IPS-20b (cell line): Measurements from ENCODE around the gene DMRTB1.
A peak's percentile ranks its signal among the peaks of the same experiment; 100 is the strongest.

Experiments
- H3K27ac ChIP-seq: one replicate; pipeline ENCODE4 v1.5.1; 2013; ENCODE audit warnings: low read length
- H3K27me3 ChIP-seq: 2 replicates; pipeline ENCODE4 v1.6.1; 2013; ENCODE audit warnings: mild to moderate bottlenecking, low read length, inconsistent platforms; ENCODE audit not compliant: insufficient read depth
- H3K36me3 ChIP-seq: 2 replicates; pipeline ENCODE4 v1.6.1; 2013; ENCODE audit warnings: low read depth, mild to moderate bottlenecking, inconsistent platforms, low read length, moderate library complexity; ENCODE audit not compliant: insufficient read depth
- H3K4me1 ChIP-seq: 2 replicates; pipeline ENCODE4 v1.6.1; 2013; ENCODE audit warnings: mild to moderate bottlenecking, control low read depth, inconsistent platforms, low read length, moderate library complexity; ENCODE audit not compliant: insufficient read depth
- H3K4me3 ChIP-seq: 2 replicates; pipeline ENCODE4 v1.5.1; 2013; ENCODE audit warnings: mild to moderate bottlenecking, low read length, inconsistent platforms
- H3K9ac ChIP-seq: 2 replicates; pipeline ENCODE4 v1.6.1; 2013; ENCODE audit warnings: low read depth, mild to moderate bottlenecking, inconsistent platforms, low read length, moderate library complexity
- H3K9me3 ChIP-seq: 2 replicates; pipeline ENCODE4 v1.6.1; 2013; ENCODE audit warnings: mild to moderate bottlenecking, low read depth, low read length, inconsistent platforms; ENCODE audit not compliant: insufficient read depth

DMRTB1 gene

DNA sequence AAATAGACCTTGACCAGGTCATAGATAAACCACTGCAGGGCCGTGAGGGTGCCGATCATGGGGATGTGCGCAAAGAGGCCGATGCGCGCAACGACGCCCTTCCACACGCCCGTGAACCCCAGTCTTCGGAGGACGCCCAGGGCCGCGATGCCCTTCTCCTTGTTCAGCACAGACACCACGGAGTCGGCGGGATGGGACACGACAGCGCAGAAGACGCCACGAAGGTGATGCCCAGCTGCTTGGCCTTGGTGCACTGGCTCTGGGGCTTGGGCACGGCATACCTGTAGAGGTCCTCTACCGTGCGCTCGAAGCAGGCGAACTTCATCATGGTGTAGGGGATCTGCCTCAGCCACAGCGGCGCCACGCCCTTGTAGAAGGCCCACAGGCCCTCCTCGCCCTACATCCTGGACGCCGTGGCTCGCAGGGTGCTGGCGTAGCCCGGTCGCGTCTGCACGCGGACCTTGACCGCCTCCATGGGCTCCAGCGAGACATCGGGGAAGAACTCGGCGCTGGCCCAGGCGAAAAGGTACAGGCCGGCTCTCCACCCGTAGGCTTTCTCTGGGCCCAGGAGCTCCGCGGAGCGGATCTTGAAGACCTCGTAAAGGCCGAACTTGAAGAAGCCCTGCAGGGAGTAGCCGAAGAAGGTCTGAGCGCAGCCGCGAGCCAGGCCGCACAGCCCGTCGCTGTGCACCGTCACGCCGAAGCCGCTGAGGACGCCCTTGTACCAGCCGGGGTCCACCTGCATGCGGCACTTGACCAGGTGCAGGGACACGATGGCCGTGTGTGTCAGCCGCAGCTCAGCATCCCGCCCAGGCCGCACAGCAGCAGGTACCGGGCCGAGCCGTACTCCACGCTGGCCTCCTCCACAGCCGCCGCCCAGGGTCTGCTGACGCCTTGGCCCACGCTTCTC lies 20.5 kb upstream of the DMRTB1 start:
- H3K4me3 ChIP-seq = no peak overlapping the region
- no peaks in the 10 kb centered on the region for H3K36me3 ChIP-seq
- H3K4me1 ChIP-seq = peaks cover 22% of the 10 kb centered on the region
- H3K27ac ChIP-seq = no peak overlapping the region
- no peak overlapping the region for H3K9ac ChIP-seq
- H3K27me3 ChIP-seq = no peaks in the 10 kb centered on the region
- peaks cover 32% of the 10 kb centered on the region for H3K9me3 ChIP-seq

DNA sequence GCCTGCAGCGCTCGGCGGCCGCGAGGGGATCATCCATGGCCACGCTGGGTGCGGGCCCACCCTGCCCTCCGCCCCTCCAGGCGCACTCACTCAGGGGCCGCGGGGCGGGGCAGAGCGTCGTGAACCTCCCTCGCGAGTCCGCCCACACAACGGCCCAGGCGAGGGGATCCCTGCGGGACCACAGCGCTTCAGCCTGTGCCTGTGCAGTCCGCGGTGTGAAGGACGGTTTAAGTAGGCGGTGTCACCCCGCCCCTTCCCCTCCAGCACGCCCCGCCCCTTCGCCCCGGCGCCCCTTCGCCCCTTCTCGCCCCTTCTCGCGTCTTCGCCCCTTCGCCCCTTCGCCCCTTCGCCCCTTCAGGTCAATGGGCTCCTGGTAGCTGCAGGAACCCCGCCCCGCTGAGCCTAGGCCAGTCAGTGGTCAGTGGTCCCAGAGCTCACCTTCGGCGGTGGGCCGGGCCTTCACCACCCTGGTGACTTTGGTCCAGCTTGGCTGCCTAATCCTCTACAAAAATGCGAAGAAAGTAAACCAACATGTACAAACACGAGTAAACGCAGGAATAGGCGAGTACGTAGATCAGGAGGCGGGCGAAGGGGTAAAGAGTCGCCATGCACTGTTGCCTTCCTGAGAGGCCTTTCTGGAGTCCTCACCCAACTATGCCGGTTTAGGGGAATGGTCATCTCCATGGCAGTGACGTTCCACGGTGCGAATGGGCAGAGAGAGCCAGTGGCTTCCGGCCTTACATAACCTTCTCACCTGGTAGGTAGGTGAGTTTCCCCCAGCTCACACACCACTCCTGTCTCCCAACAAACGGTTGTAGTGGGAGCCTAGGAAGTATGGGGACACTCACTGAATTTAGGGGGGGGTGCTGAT lies 19.6 kb upstream of the DMRTB1 start:
- H3K36me3 ChIP-seq = no peaks in the 10 kb centered on the region

DNA sequence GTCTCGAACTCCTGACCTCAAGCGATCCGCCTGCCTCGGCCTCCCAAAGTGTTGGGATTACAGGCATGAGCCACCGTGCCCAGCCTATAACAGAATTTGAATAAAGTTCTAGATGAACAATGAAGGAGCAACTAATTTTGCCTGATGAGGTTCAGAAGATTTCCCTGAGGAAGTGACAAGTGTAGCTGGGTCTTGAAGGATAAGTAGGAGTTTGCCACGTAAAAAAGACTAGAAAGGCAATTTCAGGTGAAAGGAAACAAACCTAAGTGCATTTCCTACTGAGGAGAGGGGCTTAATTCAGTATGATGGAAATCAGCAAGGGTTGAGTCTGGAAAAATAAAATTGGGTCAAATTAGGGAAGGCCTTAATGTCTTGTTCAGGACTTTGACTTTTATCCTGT lies 18.6 kb upstream of the DMRTB1 start:
- H3K9ac ChIP-seq = peak overlapping the region; percentile 22; the same call in 1 of the 2 replicates
- H3K27me3 ChIP-seq = no peaks in the 10 kb centered on the region
- H3K9me3 ChIP-seq = peaks cover 13% of the 10 kb centered on the region
- H3K4me3 ChIP-seq = no peak overlapping the region
- H3K36me3 ChIP-seq = no peaks in the 10 kb centered on the region
- no peak overlapping the region for H3K27ac ChIP-seq
- peaks cover 22% of the 10 kb centered on the region for H3K4me1 ChIP-seq

More for the DNA sequence above, 19.6 kb upstream of the DMRTB1 start:
- Histone ChIP-seq H3K4me3 (no peak overlapping the region), H3K27me3 (no peaks in the 10 kb centered on the region), H3K9me3 (peaks cover 23% of the 10 kb centered on the region), H3K27ac (no peak overlapping the region), H3K9ac (no peak overlapping the region), H3K4me1 (peaks cover 22% of the 10 kb centered on the region)

DNA sequence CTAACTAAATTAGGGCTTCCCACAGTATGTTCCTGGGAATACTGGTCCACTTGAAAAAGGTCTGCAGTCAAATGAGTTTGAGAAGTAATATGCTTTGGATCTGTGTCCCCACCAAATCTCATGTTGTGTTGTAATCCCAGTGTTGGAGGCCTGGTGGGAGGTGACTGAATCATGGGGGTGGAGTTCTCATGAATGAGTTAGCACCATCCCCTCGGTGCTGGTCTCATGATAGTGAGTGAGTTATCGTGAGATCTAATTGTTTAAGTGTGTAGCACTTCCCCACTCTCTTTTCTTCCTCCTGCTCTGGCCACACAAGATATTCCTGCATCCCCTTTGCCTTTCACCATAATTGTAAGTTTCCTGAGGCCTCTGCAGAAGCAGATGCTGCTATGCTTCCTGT lies 16.9 kb upstream of the DMRTB1 start:
- Histone ChIP-seq H3K36me3 (no peaks in the 10 kb centered on the region), H3K4me3 (no peak overlapping the region), H3K4me1 (peaks cover 18% of the 10 kb centered on the region), H3K9me3 (peaks cover 10% of the 10 kb centered on the region), H3K27me3 (no peaks in the 10 kb centered on the region), H3K27ac (peak overlapping the region; percentile 38), H3K9ac (peak overlapping the region; percentile 44; the same call in 1 of the 2 replicates)

DNA sequence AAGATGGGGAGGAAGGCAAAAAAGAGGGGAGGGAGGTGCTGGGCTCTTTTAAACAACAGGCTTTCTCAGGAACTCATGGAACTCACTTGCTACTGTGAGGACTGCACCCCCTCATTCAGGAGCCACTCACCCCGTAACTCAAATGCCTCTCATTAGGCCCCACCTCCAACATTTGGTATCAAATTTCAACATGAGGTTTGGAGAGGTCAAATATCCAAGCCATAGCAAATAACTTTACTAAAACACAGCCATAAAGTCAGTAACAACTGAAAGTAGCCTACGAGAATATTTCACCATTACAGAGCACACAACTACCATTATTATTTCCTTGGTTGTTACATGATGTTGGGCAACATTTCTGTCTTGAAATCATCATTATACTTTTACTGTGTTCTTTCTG lies 13.1 kb upstream of the DMRTB1 start:
- Histone ChIP-seq H3K9me3 (no peaks in the 10 kb centered on the region), H3K4me3 (no peak overlapping the region), H3K27me3 (no peaks in the 10 kb centered on the region), H3K9ac (no peak overlapping the region), H3K36me3 (no peaks in the 10 kb centered on the region), H3K27ac (no peak overlapping the region), H3K4me1 (peaks cover 40% of the 10 kb centered on the region)

DNA sequence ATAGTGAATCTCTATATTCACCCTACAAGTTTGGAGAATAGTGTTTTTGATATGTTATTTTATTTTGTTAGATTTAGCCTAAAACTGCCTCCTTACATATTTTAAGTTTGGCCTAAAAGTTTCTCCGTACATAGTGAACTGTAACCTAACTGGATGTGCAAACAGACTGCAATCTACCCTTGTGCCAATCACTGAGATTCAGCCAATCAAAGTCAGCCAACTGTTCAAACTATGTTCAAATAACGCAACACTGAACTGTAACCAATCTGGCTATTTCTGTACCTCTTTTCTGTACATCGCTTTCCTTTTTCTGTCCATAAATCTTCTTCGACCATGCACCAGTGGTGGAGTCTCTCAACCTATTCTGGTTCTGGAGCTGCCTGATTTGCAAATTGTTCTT lies 11.8 kb upstream of the DMRTB1 start:
- no peak overlapping the region for H3K27ac ChIP-seq
- no peak overlapping the region for H3K4me3 ChIP-seq
- no peaks in the 10 kb centered on the region for H3K27me3 ChIP-seq
- H3K9me3 ChIP-seq = no peaks in the 10 kb centered on the region
- H3K4me1 ChIP-seq = peaks cover 31% of the 10 kb centered on the region
- no peaks in the 10 kb centered on the region for H3K36me3 ChIP-seq
- H3K9ac ChIP-seq = no peak overlapping the region

DNA sequence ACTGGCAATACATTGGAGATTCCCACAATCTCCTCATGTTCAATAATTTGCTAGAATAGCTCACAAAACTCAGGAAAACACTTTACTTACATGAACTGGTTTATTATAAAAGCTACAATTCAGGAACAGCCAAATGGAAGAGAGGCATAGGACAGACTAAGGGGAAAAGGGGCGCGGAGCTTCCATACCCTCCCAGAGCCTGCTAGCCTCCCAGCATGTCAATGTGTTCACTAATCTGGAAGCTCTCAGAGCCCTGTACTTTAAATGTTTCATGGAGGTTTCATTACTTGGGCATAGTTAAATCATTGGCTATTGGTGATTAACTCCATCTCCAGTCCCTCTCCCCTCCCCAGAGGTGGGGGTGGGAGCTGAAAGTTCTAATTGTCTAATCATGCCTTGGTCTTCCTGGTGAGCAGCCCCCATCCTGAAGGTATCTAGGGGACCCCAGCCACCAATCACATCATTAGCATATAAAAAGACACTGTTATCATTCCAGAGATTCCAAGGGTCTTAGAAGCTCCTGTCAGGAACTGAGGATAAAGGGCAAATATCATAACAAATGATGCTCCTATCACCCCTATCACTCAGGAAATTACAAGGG lies 10.9 kb upstream of the DMRTB1 start:
- Histone ChIP-seq H3K27ac (peak overlapping the region; percentile 41), H3K36me3 (no peaks in the 10 kb centered on the region), H3K4me1 (peaks cover 29% of the 10 kb centered on the region), H3K4me3 (peak overlapping the region; percentile 57), H3K9ac (peak overlapping the region; percentile 64; the same call in 1 of the 2 replicates), H3K27me3 (no peaks in the 10 kb centered on the region), H3K9me3 (no peaks in the 10 kb centered on the region)

DNA sequence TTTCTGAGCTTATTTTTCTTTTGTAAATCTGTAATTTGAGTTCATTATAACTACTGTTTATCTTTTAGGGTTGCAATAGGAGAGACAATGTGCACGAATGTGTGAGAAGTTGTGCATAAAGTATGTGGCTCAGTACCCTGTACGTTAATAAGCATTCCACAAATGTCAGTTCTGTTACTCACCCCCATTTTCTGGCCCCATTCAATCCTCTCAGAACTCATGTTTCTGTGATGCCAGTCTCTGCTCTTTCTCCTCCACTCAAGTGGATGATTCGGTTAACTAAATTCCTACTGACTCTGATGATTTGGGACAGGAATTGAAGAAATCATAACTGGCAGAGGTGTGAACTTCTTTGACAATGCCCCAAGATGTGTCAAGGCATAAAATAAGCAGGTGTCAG lies 10.2 kb upstream of the DMRTB1 start:
- H3K9ac ChIP-seq = peak overlapping the region; percentile 13; the same call in 1 of the 2 replicates
- peaks cover 29% of the 10 kb centered on the region for H3K4me1 ChIP-seq
- H3K27ac ChIP-seq = peak overlapping the region; percentile 40
- H3K9me3 ChIP-seq = no peaks in the 10 kb centered on the region
- H3K4me3 ChIP-seq = peak overlapping the region; percentile 57
- H3K27me3 ChIP-seq = no peaks in the 10 kb centered on the region
- no peaks in the 10 kb centered on the region for H3K36me3 ChIP-seq

DNA sequence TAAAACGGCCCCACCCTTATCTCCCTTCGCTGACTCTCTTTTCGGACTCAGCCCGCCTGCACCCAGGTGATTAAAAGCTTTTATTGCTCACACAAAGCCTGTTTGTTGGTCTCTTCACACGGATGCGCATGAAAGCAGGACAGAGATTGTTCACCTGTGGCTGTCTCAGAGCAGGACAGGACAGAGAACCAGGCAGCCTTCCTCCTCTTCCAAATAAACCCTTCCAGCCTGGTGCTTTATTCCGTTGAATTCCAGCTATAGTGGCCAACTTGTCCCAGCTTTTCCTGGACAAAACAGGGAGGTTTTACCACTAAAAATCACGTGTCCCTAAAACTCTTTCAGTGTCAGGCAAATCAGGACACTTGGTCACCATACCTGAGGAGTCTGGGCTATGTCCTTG lies 9.5 kb upstream of the DMRTB1 start:
- H3K4me1 ChIP-seq = peaks cover 29% of the 10 kb centered on the region
- no peaks in the 10 kb centered on the region for H3K27me3 ChIP-seq
- H3K36me3 ChIP-seq = no peaks in the 10 kb centered on the region
- no peak overlapping the region for H3K4me3 ChIP-seq
- no peaks in the 10 kb centered on the region for H3K9me3 ChIP-seq
- peak overlapping the region; percentile 9; the same call in 1 of the 2 replicates for H3K9ac ChIP-seq
- H3K27ac ChIP-seq = no peak overlapping the region

DNA sequence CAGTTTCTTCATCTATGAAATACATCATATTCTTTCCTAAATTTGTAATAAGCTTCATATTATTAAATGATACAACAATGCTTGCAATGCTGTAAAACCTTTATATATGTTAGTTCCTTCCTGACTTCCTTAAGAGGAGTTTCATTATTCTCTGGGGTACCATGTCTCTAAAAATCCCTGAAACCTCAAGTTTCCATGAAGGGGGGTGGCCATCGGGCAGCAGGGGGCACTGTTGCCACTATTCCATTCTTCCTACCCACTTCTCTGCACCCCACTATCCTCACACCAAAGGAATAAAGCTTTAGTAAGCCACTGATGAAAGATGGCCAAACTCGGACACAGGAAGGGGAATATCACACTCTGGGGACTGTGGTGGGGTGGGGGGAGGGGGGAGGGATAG lies 9.0 kb upstream of the DMRTB1 start:
- H3K36me3 ChIP-seq = no peaks in the 10 kb centered on the region
- H3K9ac ChIP-seq = no peak overlapping the region
- H3K27me3 ChIP-seq = no peaks in the 10 kb centered on the region
- H3K4me3 ChIP-seq = no peak overlapping the region
- H3K27ac ChIP-seq = no peak overlapping the region
- H3K9me3 ChIP-seq = no peaks in the 10 kb centered on the region
- peaks cover 29% of the 10 kb centered on the region for H3K4me1 ChIP-seq

DNA sequence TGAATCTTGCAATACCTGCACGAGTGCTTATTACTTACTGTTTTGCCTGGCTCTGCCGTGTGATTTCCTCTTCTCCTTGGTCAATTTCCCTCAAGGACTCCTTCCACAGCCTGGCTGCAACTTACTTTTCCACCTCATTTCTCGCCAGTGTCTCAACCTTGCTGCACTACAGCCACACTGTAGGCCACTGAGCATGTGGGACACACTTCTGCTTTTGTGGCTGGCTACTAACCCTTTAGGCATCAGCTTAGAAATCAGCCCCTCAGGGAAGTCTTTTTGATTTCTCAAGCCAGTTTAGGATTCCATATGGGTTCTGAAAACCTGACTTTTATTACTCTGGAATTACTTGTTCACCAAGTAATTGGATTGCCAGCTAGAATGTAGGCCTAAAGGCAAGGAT lies 5.2 kb upstream of the DMRTB1 start:
- peaks cover 12% of the 10 kb centered on the region for H3K4me1 ChIP-seq
- H3K9ac ChIP-seq = no peak overlapping the region
- no peak overlapping the region for H3K27ac ChIP-seq
- no peaks in the 10 kb centered on the region for H3K9me3 ChIP-seq
- no peaks in the 10 kb centered on the region for H3K36me3 ChIP-seq
- H3K4me3 ChIP-seq = no peak overlapping the region
- H3K27me3 ChIP-seq = no peaks in the 10 kb centered on the region
